ENCODE data around the gene TTLL5. TPM values are rescaled to one million over a fixed set of nuclear protein-coding genes. Genes with fewer than 3 reads are reported as not detected.

TTLL5 gene
- total and polyA plus RNA-seq, 10 of the 15 experiments (the other 5 are each of a cell fraction or from before 2014, with no cell fraction given): 3.2 to 25.9 (median 13.8) TPM

DNA sequence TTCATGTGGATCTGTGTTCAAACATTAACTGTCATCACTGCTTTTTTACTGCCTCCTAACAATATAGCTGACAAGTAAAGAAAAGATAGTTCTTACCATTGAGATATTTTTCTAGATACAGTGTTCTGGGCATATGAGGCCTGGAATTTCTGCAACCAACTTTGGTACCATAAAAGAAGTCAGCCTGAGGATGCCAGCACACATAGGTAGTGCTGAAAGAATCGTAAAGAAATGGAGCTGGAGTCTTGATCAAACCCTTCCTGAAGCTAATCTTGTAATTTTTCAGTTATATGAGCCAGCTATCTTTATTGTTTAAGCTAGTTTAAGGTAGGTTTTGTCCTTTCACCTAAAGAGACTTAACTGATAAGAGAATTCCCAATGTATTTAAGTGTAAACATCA lies 11.7 kb upstream of the TTLL5 start (continued):
- no peak for TF ChIP-seq E2F4 (IDR thresholded peaks at IDR 0.05; ENCODE audit: low read depth, low read length)
- no peak for TF ChIP-seq SREBF1 (IDR thresholded peaks at IDR 0.05; ENCODE audit: low read length)

DNA sequence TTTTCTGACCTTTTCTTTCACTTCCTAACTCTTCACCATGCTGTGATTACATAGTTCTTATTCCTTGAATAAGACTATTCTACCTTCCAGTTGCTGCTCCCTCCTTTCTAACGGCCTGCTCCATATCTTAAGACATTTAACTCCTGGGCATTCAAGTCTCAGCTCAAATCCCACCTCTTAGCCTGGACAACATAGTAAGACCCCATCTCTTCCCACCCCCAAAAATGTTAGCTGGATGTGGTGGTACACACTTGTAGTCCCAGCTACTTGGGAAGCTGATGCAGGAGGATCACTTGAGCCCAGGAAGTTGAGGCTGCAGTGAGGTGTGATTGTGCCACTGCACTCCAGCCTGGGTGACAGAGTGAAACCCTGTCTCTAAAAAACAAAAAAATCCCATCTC lies 11.3 kb upstream of the TTLL5 start:
- H3K79me2 ChIP-seq (ENCODE audit: control insufficient read depth, insufficient read depth, low read length): no peaks in the 10 kb centered on the region
- ChIA-PET CTCF (interaction anchor here (1.2 to 13.0 kb wide), 5 partner anchors 8 to 87 kb away, joined by 3 to 578 read pairs (median 5); partner anchors contain the start of gene FLVCR2), SMC1A (ENCODE audit: uncharacterized antibody, unreplicated experiment) (interaction anchor here (0.6 to 12.4 kb wide), 8 partner anchors 11 to 354 kb away, joined by 3 to 375 read pairs (median 4); partner anchors contain the start of genes BATF, ERG28, FLVCR2 and TTLL5), POLR2A (interaction anchor here (0.7 to 1.8 kb wide), 3 partner anchors 8 to 72 kb away, joined by 3 to 9 read pairs (median 6); partner anchors contain the start of genes ERG28 and TTLL5), RAD21 (ENCODE audit: unreplicated experiment) (interaction anchor here (1.0 to 13.7 kb wide), 2 partner anchors 72 to 339 kb away, joined by 3 to 320 read pairs; partner anchors contain the start of gene FLVCR2)
- no peaks in the 10 kb centered on the region for H3K4me1 ChIP-seq (ENCODE audit: control insufficient read depth, insufficient read depth, low read length)
- ATAC-seq: no peak
- no peaks in the 10 kb centered on the region for H3K27me3 ChIP-seq (replicated peaks in 1 of 2; ENCODE audit: control insufficient read depth in 2 of 2, insufficient read depth in 2 of 2, low read length in 1 of 2)
- H3K4me3 ChIP-seq: no peak overlapping the region
- H3K36me3 ChIP-seq (ENCODE audit: control insufficient read depth in 2 of 2, insufficient read depth in 2 of 2, low read length in 1 of 2): peaks cover 5 to 18% of the 10 kb centered on the region in 2 experiments
- TF ChIP-seq, protein P1, sequence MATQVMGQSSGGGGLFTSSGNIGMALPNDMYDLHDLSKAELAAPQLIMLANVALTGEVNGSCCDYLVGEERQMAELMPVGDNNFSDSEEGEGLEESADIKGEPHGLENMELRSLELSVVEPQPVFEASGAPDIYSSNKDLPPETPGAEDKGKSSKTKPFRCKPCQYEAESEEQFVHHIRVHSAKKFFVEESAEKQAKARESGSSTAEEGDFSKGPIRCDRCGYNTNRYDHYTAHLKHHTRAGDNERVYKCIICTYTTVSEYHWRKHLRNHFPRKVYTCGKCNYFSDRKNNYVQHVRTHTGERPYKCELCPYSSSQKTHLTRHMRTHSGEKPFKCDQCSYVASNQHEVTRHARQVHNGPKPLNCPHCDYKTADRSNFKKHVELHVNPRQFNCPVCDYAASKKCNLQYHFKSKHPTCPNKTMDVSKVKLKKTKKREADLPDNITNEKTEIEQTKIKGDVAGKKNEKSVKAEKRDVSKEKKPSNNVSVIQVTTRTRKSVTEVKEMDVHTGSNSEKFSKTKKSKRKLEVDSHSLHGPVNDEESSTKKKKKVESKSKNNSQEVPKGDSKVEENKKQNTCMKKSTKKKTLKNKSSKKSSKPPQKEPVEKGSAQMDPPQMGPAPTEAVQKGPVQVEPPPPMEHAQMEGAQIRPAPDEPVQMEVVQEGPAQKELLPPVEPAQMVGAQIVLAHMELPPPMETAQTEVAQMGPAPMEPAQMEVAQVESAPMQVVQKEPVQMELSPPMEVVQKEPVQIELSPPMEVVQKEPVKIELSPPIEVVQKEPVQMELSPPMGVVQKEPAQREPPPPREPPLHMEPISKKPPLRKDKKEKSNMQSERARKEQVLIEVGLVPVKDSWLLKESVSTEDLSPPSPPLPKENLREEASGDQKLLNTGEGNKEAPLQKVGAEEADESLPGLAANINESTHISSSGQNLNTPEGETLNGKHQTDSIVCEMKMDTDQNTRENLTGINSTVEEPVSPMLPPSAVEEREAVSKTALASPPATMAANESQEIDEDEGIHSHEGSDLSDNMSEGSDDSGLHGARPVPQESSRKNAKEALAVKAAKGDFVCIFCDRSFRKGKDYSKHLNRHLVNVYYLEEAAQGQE (IDR thresholded peaks at IDR 0.05; ENCODE audit: low read depth, low read length): no peak
- no peak overlapping the region for H3K27ac ChIP-seq (ENCODE audit: control insufficient read depth, insufficient read depth)
- BruUV-seq (replicated peaks): no TSS peak
- peak; percentile 56 for FAIRE-seq
- no peak overlapping the region for H3K4me2 ChIP-seq (ENCODE audit: control insufficient read depth, insufficient read depth)
- in situ Hi-C loops (cut with MboI): loop anchor here (5.0 to 10.0 kb wide), 2 partner anchors 72 to 525 kb away; partner anchors contain the start of genes FLVCR2 and NEK9
- no peak for DNase-seq (ENCODE audit: low read depth, low spot score)
- H3K9me3 ChIP-seq (replicated peaks; ENCODE audit: control insufficient read depth, insufficient read depth, low read length): no peaks in the 10 kb centered on the region
- H4K20me1 ChIP-seq (ENCODE audit: control insufficient read depth, insufficient read depth): no peaks in the 10 kb centered on the region
- no peak overlapping the region for H2AFZ ChIP-seq (ENCODE audit: control insufficient read depth, low read depth, low read length)
- intact Hi-C loops (cut with micrococcal nuclease; ENCODE audit: unreplicated experiment): loop anchor here (10.0 kb wide), 1 partner anchor 515 kb away; no protein-coding TSS in a partner anchor
- no peak overlapping the region for H3K9ac ChIP-seq (ENCODE audit: control insufficient read depth, insufficient read depth, low read length)
- WGBS (ENCODE audit: insufficient coverage, insufficient replicate concordance, low lambda C conversion rate, missing lambda C conversion rate): 100% methylated on average over 1 of the region's 1 CpG
